ENCODE results near the gene OR3A1.

DNA sequence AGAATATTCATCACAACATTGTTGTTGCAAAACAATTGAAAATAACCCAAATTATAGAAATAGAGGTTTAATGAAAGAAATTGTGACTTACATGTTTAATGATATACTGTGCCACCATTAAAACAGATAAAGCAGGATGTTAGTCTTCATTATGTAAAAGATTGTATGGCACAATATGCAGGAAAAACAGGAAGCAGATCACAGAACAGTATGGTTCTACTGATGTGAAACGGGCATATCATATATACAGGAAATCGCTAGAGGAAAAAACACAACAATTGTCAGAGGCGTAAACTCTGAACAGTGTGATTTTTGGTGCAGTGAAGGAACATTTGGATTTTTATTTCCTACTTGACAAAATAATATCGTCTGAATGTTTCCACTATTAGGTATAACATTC, 22.0 kb downstream of the OR3A1 start:
- TF ChIP-seq CTCF (IDR thresholded peaks at IDR 0.05) (no peak), ZFX (IDR thresholded peaks at IDR 0.05; ENCODE audit: borderline replicate concordance) (no peak)
